ENCODE results near the gene FOXL3.

Gene FOXL3

DNA sequence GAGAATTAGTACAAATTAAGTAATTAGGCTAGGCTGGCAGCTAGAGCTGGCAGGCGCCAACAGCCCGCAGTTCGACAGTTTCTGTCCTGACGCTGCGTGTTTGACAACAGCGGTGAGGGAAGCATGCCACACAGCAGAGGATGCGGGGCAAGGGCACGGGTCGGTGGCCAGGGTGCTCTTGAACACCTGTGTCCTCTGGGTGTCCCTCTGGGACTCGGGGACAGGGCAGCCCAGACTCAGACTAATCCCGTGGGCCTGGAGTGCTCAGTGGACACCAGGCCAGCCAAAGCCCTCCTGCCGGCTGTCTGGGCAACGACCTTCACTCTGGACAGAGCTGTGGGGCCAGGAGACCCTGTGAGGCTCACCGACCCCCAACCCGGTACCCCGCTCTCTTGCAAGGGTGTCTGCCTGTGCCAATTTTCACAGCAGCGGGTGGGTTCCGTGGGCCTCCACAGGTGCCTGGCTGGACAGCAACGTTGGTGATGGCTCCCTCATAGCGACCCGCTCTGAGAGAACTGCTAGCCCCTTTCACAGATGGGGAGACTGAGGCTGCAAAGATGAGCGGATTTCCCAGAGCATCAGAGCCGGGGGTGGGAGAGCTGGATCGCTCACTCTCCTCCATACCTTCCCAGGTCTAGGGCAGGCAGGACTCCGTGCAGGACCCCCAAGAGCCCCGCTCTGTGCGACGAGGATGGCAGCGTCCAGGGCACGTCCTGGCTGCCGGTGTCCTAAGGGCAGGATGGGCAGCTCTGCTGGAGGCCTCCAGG lies 48.5 kb downstream of the FOXL3 start:
- no peaks in the 10 kb centered on the region for H3K9me3 ChIP-seq
- no peaks in the 10 kb centered on the region for H3K27me3 ChIP-seq (ENCODE audit: low read depth)
- H3K36me3 ChIP-seq (replicated peaks): no peaks in the 10 kb centered on the region
- no peaks in the 10 kb centered on the region for H3K4me1 ChIP-seq
- DNase-seq (ENCODE audit: low spot score in 2 of 2): no peak
- in situ Hi-C loops (cut with MboI; ENCODE audit: low sequenced_read_pairs): no loop called here
- no peak overlapping the region for H3K4me3 ChIP-seq

DNA sequence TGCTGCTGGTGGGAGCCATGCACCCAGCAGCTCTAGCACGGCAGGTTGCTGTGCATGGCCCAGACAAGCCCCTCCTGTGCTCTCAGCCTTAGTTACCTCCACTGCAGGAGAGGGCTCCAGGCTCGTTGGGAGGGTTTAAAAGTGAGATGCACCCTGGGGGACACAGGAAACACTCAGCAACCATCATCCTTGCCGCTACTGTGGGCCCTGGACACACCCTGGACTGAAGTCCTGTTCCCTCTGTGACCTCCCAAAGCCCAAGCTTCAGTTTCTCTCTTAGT lies 49.0 kb downstream of the FOXL3 start:
- H3K4me3 ChIP-seq: no peak overlapping the region
- in situ Hi-C loops (cut with MboI; ENCODE audit: low sequenced_read_pairs): no loop called here
- no peaks in the 10 kb centered on the region for H3K27me3 ChIP-seq (ENCODE audit: low read depth)
- H3K4me1 ChIP-seq: no peaks in the 10 kb centered on the region
- no peaks in the 10 kb centered on the region for H3K9me3 ChIP-seq
- no peak for DNase-seq (ENCODE audit: low spot score in 2 of 2)
- H3K36me3 ChIP-seq (replicated peaks): no peaks in the 10 kb centered on the region

DNA sequence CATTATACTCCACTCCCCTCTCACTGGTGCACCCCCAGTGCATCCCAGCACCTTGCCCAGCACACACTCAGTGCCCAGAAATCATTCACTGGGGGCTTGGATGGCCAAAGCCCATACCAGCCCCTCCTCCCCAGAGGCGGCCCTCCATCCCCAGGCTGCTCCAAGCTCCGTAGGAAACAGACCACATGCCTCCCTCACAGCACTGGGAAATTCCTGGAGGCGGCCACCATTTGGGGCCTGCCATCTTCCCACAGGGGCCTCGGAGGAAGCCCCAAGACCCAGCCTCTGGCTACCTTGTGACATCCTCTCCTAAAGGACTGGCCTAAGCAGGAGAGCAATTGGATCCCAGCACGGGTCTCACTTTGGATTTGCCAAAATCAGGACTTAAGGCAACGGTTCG lies 49.7 kb downstream of the FOXL3 start:
- no peak overlapping the region for H3K4me3 ChIP-seq
- in situ Hi-C loops (cut with MboI; ENCODE audit: low sequenced_read_pairs): no loop called here
- no peaks in the 10 kb centered on the region for H3K4me1 ChIP-seq
- no peaks in the 10 kb centered on the region for H3K27me3 ChIP-seq (ENCODE audit: low read depth)
- no peaks in the 10 kb centered on the region for H3K9me3 ChIP-seq
- DNase-seq (ENCODE audit: low spot score in 2 of 2): no peak
- no peaks in the 10 kb centered on the region for H3K36me3 ChIP-seq (replicated peaks)

DNA sequence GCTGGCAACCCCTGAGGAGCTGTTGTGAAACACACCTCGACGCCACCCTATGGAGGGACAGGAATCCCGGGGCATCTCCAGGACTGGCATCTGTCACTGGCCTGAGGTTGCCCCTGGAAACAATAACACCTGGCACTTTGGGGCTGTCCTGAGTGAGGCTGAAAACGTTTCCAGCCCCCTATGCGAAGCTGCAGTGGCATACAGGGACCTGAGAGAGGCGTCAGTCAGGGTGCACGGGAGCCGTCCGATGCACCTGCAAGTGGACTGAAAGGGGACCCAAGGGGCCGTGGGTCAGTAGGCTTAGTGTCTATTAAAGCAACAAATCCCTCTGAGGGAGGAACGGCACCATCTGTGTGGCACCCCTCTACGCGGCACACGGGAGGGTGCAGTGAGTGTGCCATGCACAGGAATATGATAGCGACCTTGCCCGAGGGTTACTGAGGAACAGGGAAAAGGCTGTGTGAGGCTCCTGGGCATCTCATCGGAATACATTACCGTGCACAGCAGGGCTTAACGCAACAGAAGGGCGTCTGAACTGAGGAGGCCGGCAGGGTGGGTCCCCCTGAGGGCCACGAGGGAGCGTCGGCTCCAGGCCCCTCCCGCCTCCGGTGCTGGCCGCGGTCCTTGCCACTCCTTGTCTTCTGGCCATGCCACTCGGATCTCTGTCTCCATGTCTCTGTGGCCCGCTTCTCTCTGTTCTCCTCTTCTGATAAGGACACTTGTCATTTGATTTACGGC lies 50.4 kb downstream of the FOXL3 start:
- in situ Hi-C loops (cut with MboI; ENCODE audit: low sequenced_read_pairs): no loop called here
- no peaks in the 10 kb centered on the region for H3K36me3 ChIP-seq (replicated peaks)
- no peaks in the 10 kb centered on the region for H3K9me3 ChIP-seq
- no peaks in the 10 kb centered on the region for H3K27me3 ChIP-seq (ENCODE audit: low read depth)
- H3K4me3 ChIP-seq: no peak overlapping the region
- no peak for DNase-seq (ENCODE audit: low spot score in 2 of 2)
- H3K4me1 ChIP-seq: no peaks in the 10 kb centered on the region
